Endothelial cell of umbilical vein (primary cell): ENCODE measurements around the gene CEP162. TPM values are rescaled to one million over a fixed set of nuclear protein-coding genes. Genes with fewer than 3 reads are reported as not detected.

Experiments used
- BruUV-seq: library from RNA; stranded (reverse); fragments of 400-500 nt; replicated peaks from 2 replicates; lab custom pipeline; 2021; lab: Mats Ljungman, UMichigan
- CTCF ChIA-PET: fragments of 300-600, 350-600 bp; sonication (Branson Sonifier 250); formaldehyde crosslinking; loops from one replicate; lab custom pipeline; 2021; ENCODE audit warnings: antibody characterized with exemption, inconsistent platforms; lab: Charles Lee
- POLR2A ChIA-PET: fragments of 300-600, 350-600 bp; sonication (Branson Sonifier 250); formaldehyde crosslinking; loops from one replicate; lab custom pipeline; 2021; ENCODE audit warnings: antibody characterized with exemption, inconsistent platforms; lab: Charles Lee
- DNase-seq: peaks from one replicate; pipeline ENCODE4 v3.0.0-alpha.2; 2011; ENCODE audit warnings: low read depth, low spot score
- FAIRE-seq: peaks from 2 replicates; lab custom pipeline; 2011; peaks lifted over from hg19 to GRCh38; lab: Jason Lieb, UNC
- H2AFZ ChIP-seq: 2 replicates; pipeline ENCODE4 v1.6.0; 2012; ENCODE audit warnings: low read depth, low read length, control low read depth, inconsistent platforms
- H3K27ac ChIP-seq: 2 replicates; pipeline ENCODE4 v1.5.1; 2011; ENCODE audit warnings: low read depth, mild to moderate bottlenecking, control low read depth, low read length, moderate library complexity; ENCODE audit not compliant: insufficient read depth
- H3K27me3 ChIP-seq, 2 experiments: 2 replicates each; pipeline versions ENCODE4 v1.6.0 to v1.6.1; 2011; ENCODE audit warnings: low read length in 2 of 2, mixed read lengths in 1 of 2; ENCODE audit not compliant: control insufficient read depth in 2 of 2, insufficient read depth in 2 of 2
- H3K36me3 ChIP-seq, 2 experiments: 2 replicates in 1 of 2; 3 replicates in 1 of 2; pipeline ENCODE4 v1.5.1; 2011; ENCODE audit warnings: low read length in 2 of 2, mild to moderate bottlenecking in 1 of 2, moderate library complexity in 1 of 2; ENCODE audit not compliant: control insufficient read depth in 2 of 2, insufficient read depth in 2 of 2; ENCODE audit errors: extremely low read depth in 1 of 2
- H3K4me1 ChIP-seq: 3 replicates; pipeline ENCODE4 v1.5.1; 2011; ENCODE audit warnings: mild to moderate bottlenecking, low read length; ENCODE audit not compliant: control insufficient read depth, insufficient read depth; ENCODE audit errors: extremely low read depth
- H3K4me2 ChIP-seq: 2 replicates; pipeline ENCODE4 v1.6.1; 2011; ENCODE audit warnings: low read length, control low read depth, mixed read lengths; ENCODE audit not compliant: insufficient read depth
- H3K4me3 ChIP-seq, 3 experiments: fragments of 200-600 bp in 1 of 3; sonication (generic), shearing (Covaris generic) in 1 of 3; replicated peaks in 1 of 3; 2 replicates each; pipeline ENCODE4 v1.5.1; 2011 to 2016; ENCODE audit warnings: control low read depth in 3 of 3, low read length in 3 of 3, mild to moderate bottlenecking in 2 of 3, inconsistent platforms in 1 of 3, low read depth in 1 of 3, moderate library complexity in 1 of 3; ENCODE audit not compliant: insufficient read depth in 1 of 3
- H3K79me2 ChIP-seq: 2 replicates; pipeline ENCODE4 v1.6.0; 2012; ENCODE audit warnings: low read length, inconsistent platforms; ENCODE audit not compliant: control insufficient read depth, insufficient read depth
- H3K9ac ChIP-seq: replicated peaks from 2 replicates; pipeline ENCODE3; 2011; ENCODE audit warnings: low read length, control low read depth; ENCODE audit not compliant: insufficient read depth; ENCODE audit errors: extremely low read depth
- H3K9me1 ChIP-seq: replicated peaks from 3 replicates; pipeline ENCODE4 v1.6.0; 2011; ENCODE audit warnings: mild to moderate bottlenecking, low read length; ENCODE audit not compliant: control insufficient read depth, insufficient read depth; ENCODE audit errors: extremely low read depth
- H3K9me3 ChIP-seq: replicated peaks from 2 replicates; pipeline ENCODE4 v1.5.1; 2012; ENCODE audit warnings: low read length, inconsistent platforms; ENCODE audit not compliant: control insufficient read depth, insufficient read depth
- H4K20me1 ChIP-seq: replicated peaks from 2 replicates; pipeline ENCODE3; 2011; ENCODE audit warnings: mild to moderate bottlenecking, low read length; ENCODE audit not compliant: control insufficient read depth, insufficient read depth; ENCODE audit errors: extremely low read depth
- CTCF ChIP-seq, 2 donors: IDR thresholded peaks; 1 replicate in 1 of 2; 2 replicates in 1 of 2; pipeline ENCODE4 v1.5.1; 2011; ENCODE audit warnings: low read length in 2 of 2, mild to moderate bottlenecking in 2 of 2, moderate library complexity in 2 of 2, control low read depth in 1 of 2, inconsistent platforms in 1 of 2, low read depth in 1 of 2; ENCODE audit not compliant: insufficient read depth in 1 of 2; ENCODE audit errors: extremely low read depth in 1 of 2
- EZH2 ChIP-seq: IDR thresholded peaks from 2 replicates; pipeline ENCODE4 v1.6.1; 2012; ENCODE audit warnings: borderline replicate concordance, low read depth, mild to moderate bottlenecking, moderate library complexity, low read length, inconsistent platforms; ENCODE audit not compliant: severe bottlenecking
- FOS ChIP-seq: IDR thresholded peaks from 2 replicates; pipeline ENCODE4 v1.6.1; 2011; ENCODE audit warnings: mild to moderate bottlenecking, low read length, moderate library complexity, borderline replicate concordance; ENCODE audit not compliant: insufficient read depth
- GATA2 ChIP-seq: IDR thresholded peaks from 2 replicates; pipeline ENCODE4 v1.7.0; 2011; ENCODE audit warnings: low read depth, mild to moderate bottlenecking, moderate library complexity, mixed read lengths, low read length; ENCODE audit not compliant: insufficient read length, insufficient read depth
- JUN ChIP-seq: IDR thresholded peaks from 2 replicates; pipeline ENCODE4 v1.6.1; 2011; ENCODE audit warnings: borderline replicate concordance, low read depth; ENCODE audit not compliant: insufficient read length, insufficient read depth
- MAX ChIP-seq: IDR thresholded peaks from 2 replicates; pipeline ENCODE4 v1.6.1; 2011; ENCODE audit not compliant: insufficient read depth, insufficient read length
- MYC ChIP-seq: IDR thresholded peaks from one replicate; pipeline ENCODE4 v1.6.1; 2011; ENCODE audit warnings: mild to moderate bottlenecking, low read depth, low read length
- POLR2A ChIP-seq: IDR thresholded peaks from 2 replicates; pipeline ENCODE4 v1.6.1; 2012; ENCODE audit warnings: low read depth, mild to moderate bottlenecking, control low read depth, low read length
- POLR2AphosphoS5 ChIP-seq: IDR thresholded peaks from 2 replicates; pipeline ENCODE4 v1.6.1; 2012; ENCODE audit warnings: low read depth, mild to moderate bottlenecking, control low read depth, low read length, moderate library complexity; ENCODE audit not compliant: insufficient read depth
- dilution Hi-C: fragments of 300-500 bp; cut with MboI; formaldehyde crosslinking; loops from one replicate; pipeline ENCODE4 v1.15.0; 2019; ENCODE audit warnings: low sequenced_read_pairs; ENCODE audit not compliant: extremely low pct_ligation_motif_present
- intact Hi-C: fragments of 100-400 bp; cut with micrococcal nuclease; formaldehyde crosslinking; loops from one replicate; pipeline ENCODE4 v1.10.0; 2022
- polyA plus RNA-seq, 4 experiments: library from polyadenylated mRNA; depleted of rRNA in 3 of 4; stranded (reverse) in 3 of 4; unstranded in 1 of 4; fragments of >200 nt; gene quantifications; 2 replicates each; pipeline versions ENCODE4 v1.2.1 to v1.2.3, GENCODE V29; 2011 to 2012; ENCODE audit warnings: missing spikeins in 1 of 4
- total RNA-seq: library from RNA; stranded (reverse); gene quantifications from 2 replicates; pipeline ENCODE4 v1.2.3, GENCODE V29; 2021

The CEP162 gene
- total and polyA plus RNA-seq, 2 donors (not counting 3 experiments of a cell fraction or from before 2014, with no cell fraction given): 0.79 to 10.8 TPM

GRCh38 chr6:84139311-84139710, 88.1 kb downstream of the CEP162 start:
- POLR2A ChIA-PET: no interaction called here
- H3K4me2 ChIP-seq: no peak overlapping the region
- H2AFZ ChIP-seq: no peak overlapping the region
- H3K9ac ChIP-seq: no peak overlapping the region
- H3K4me1 ChIP-seq: peaks cover 16% of the 10 kb centered on the region
- no peaks in the 10 kb centered on the region for H4K20me1 ChIP-seq
- H3K79me2 ChIP-seq: no peaks in the 10 kb centered on the region
- no peak overlapping the region for H3K4me3 ChIP-seq
- TF ChIP-seq POLR2A (no peak), POLR2AphosphoS5 (no peak), FOS (no peak), GATA2 (no peak), MAX (no peak), JUN (no peak), MYC (no peak), EZH2 (no peak)
- dilution Hi-C loops (no loop called here), intact Hi-C loops (no loop called here)
- H3K9me1 ChIP-seq: no peaks in the 10 kb centered on the region
- no peaks in the 10 kb centered on the region for H3K27me3 ChIP-seq
- DNase-seq (no peak), FAIRE-seq (no peak)
- CTCF ChIA-PET: no interaction called here
- H3K36me3 ChIP-seq: peaks cover 0 to 2% of the 10 kb centered on the region in 2 experiments
- no peak overlapping the region for H3K27ac ChIP-seq
- no TSS peak for BruUV-seq
- H3K9me3 ChIP-seq: no peaks in the 10 kb centered on the region

GRCh38 chr6:84137989-84138575, 89.4 kb downstream of the CEP162 start:
- FAIRE-seq: peak; percentile 77
- peaks cover 16% of the 10 kb centered on the region for H3K4me1 ChIP-seq
- H3K27ac ChIP-seq: peak overlapping the region; percentile 57
- H3K79me2 ChIP-seq: no peaks in the 10 kb centered on the region
- no peak overlapping the region for H2AFZ ChIP-seq
- CTCF ChIA-PET: interaction anchor here (0.8 to 1.1 kb wide), 2 partner anchors 16 to 23 kb away, joined by 3 to 4 read pairs; no protein-coding TSS in a partner anchor
- intact Hi-C loops (no loop called here), dilution Hi-C loops (no loop called here)
- TF ChIP-seq GATA2 (no peak), CTCF (IDR thresholded peaks at IDR 0.05; ENCODE audit: extremely low read depth in 1 of 2, insufficient read depth in 1 of 2, low read depth in 1 of 2, low read length in 2 of 2) (no peak), POLR2A (no peak), POLR2AphosphoS5 (no peak), JUN (no peak), MYC (no peak), EZH2 (no peak), MAX (no peak), FOS (no peak)
- no peaks in the 10 kb centered on the region for H3K36me3 ChIP-seq
- peak; percentile 76 for DNase-seq
- no peaks in the 10 kb centered on the region for H3K27me3 ChIP-seq
- H3K9ac ChIP-seq: no peak overlapping the region
- peak overlapping the region; percentile 59 for H3K4me2 ChIP-seq
- no TSS peak for BruUV-seq
- H3K4me3 ChIP-seq: no peak overlapping the region
- no peaks in the 10 kb centered on the region for H3K9me1 ChIP-seq
- no peaks in the 10 kb centered on the region for H3K9me3 ChIP-seq
- no peaks in the 10 kb centered on the region for H4K20me1 ChIP-seq
- POLR2A ChIA-PET: no interaction called here
